ENCODE results near the gene PYDC2.
"Not testable (repeated sequence)": the region's sequence is repeated elsewhere in the genome, so short reads cannot be mapped to it uniquely, and the experiment has no call there.

The PYDC2 gene

GRCh38 chr3:191470080-191470479 lies 9.1 kb downstream of the PYDC2 start:
- Histone ChIP-seq H3K4me1 (ENCODE audit: insufficient read depth, low read length) (no peaks in the 10 kb centered on the region), H3K9me3 (ENCODE audit: insufficient read depth, low read depth, low read length) (no peaks in the 10 kb centered on the region), H3K4me3 (ENCODE audit: low read length) (no peak overlapping the region), H3K36me3 (ENCODE audit: insufficient read depth, low read length) (no peaks in the 10 kb centered on the region), H3K9ac (ENCODE audit: low read depth, low read length) (no peak overlapping the region), H3K27me3 (ENCODE audit: insufficient read depth, low read length) (no peaks in the 10 kb centered on the region), H3K27ac (ENCODE audit: low read depth, low read length) (no peak overlapping the region)

DNA sequence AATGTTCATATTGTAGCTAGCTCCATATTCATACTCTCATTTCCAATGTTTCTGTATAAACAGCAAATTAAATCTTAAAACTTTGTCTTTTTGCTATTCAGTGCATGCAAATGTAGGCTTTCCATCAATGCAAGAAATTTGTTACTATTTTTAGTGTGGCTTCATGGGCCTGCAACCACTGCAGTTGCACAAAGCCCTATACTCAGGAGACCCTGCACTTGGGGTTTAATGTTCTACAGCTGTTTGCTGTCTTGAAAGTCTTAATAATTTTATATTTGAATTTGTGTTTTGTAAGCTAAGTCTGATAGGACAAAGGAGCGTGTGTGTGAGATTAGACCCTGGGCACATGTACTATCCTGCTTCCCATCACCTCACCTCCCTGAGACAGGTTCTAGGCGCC lies 9.6 kb downstream of the PYDC2 start:
- Histone ChIP-seq H3K9ac (ENCODE audit: low read depth, low read length) (no peak overlapping the region), H3K27ac (ENCODE audit: low read depth, low read length) (no peak overlapping the region), H3K4me3 (ENCODE audit: low read length) (no peak overlapping the region), H3K36me3 (ENCODE audit: insufficient read depth, low read length) (no peaks in the 10 kb centered on the region), H3K9me3 (ENCODE audit: insufficient read depth, low read depth, low read length) (no peaks in the 10 kb centered on the region), H3K4me1 (ENCODE audit: insufficient read depth, low read length) (no peaks in the 10 kb centered on the region), H3K27me3 (ENCODE audit: insufficient read depth, low read length) (no peaks in the 10 kb centered on the region)
- 94% methylated on average over 2 of the region's 2 CpGs for WGBS

GRCh38 chr3:191473661-191474198 lies 12.8 kb downstream of the PYDC2 start:
- WGBS, result 93% methylated on average over 4 of the region's 4 CpGs
- no peak overlapping the region for H3K27ac ChIP-seq (ENCODE audit: low read depth, low read length)
- H3K9me3 ChIP-seq (ENCODE audit: insufficient read depth, low read depth, low read length), result no peaks in the 10 kb centered on the region
- H3K36me3 ChIP-seq (ENCODE audit: insufficient read depth, low read length), result no peaks in the 10 kb centered on the region
- no peaks in the 10 kb centered on the region for H3K27me3 ChIP-seq (ENCODE audit: insufficient read depth, low read length)
- no peak overlapping the region for H3K9ac ChIP-seq (ENCODE audit: low read depth, low read length)
- H3K4me1 ChIP-seq (ENCODE audit: insufficient read depth, low read length), result no peaks in the 10 kb centered on the region
- no peak overlapping the region for H3K4me3 ChIP-seq (ENCODE audit: low read length)

- no peaks in the 10 kb centered on the region for H3K4me1 ChIP-seq (ENCODE audit: insufficient read depth, low read length)
- no peaks in the 10 kb centered on the region for H3K27me3 ChIP-seq (ENCODE audit: insufficient read depth, low read length)
- H3K36me3 ChIP-seq (ENCODE audit: insufficient read depth, low read length), result no peaks in the 10 kb centered on the region
- H3K27ac ChIP-seq (ENCODE audit: low read depth, low read length), result no peak overlapping the region
- 87% methylated on average over 4 of the region's 4 CpGs for WGBS
- no peak overlapping the region for H3K9ac ChIP-seq (ENCODE audit: low read depth, low read length)
- no peak overlapping the region for H3K4me3 ChIP-seq (ENCODE audit: low read length)
- no peaks in the 10 kb centered on the region for H3K9me3 ChIP-seq (ENCODE audit: insufficient read depth, low read depth, low read length)
Measured at GRCh38 chr3:191476066-191476772, 15.3 kb downstream of the PYDC2 start.

DNA sequence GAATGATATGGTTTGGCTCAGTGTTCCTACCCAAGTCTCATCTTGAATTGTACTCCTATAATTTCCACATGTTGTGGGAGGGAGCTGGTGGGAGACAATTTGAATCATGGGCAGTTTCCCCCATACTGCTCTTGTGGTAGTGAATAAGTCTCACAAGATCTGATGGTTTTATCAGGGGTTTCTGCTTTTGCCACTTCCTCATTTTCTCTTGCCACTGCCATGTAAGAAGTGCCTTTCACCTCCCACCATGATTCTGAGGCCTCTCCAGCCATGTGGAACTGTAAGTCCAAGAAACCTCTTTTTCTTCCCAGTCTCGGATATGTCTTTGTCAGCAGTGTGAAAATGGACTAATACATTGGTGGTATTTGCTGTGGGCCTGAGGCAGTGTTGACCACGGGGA lies 23.0 kb downstream of the PYDC2 start:
- H3K36me3 ChIP-seq (ENCODE audit: insufficient read depth, low read length); H3K27ac ChIP-seq (ENCODE audit: low read depth, low read length); H3K4me1 ChIP-seq (ENCODE audit: insufficient read depth, low read length); H3K4me3 ChIP-seq (ENCODE audit: low read length); H3K9me3 ChIP-seq (ENCODE audit: insufficient read depth, low read depth, low read length); H3K9ac ChIP-seq (ENCODE audit: low read depth, low read length); H3K27me3 ChIP-seq (ENCODE audit: insufficient read depth, low read length): not testable (repeated sequence)
- 99% methylated on average over 2 of the region's 2 CpGs for WGBS

- 94% methylated on average over 3 of the region's 3 CpGs for WGBS
- Histone ChIP-seq H3K36me3 (ENCODE audit: insufficient read depth, low read length) (no peaks in the 10 kb centered on the region), H3K4me1 (ENCODE audit: insufficient read depth, low read length) (no peaks in the 10 kb centered on the region), H3K27ac (ENCODE audit: low read depth, low read length) (no peak overlapping the region), H3K9ac (ENCODE audit: low read depth, low read length) (no peak overlapping the region), H3K9me3 (ENCODE audit: insufficient read depth, low read depth, low read length) (no peaks in the 10 kb centered on the region), H3K4me3 (ENCODE audit: low read length) (no peak overlapping the region), H3K27me3 (ENCODE audit: insufficient read depth, low read length) (no peaks in the 10 kb centered on the region)
Measured at GRCh38 chr3:191484461-191484860, 23.5 kb downstream of the PYDC2 start.

DNA sequence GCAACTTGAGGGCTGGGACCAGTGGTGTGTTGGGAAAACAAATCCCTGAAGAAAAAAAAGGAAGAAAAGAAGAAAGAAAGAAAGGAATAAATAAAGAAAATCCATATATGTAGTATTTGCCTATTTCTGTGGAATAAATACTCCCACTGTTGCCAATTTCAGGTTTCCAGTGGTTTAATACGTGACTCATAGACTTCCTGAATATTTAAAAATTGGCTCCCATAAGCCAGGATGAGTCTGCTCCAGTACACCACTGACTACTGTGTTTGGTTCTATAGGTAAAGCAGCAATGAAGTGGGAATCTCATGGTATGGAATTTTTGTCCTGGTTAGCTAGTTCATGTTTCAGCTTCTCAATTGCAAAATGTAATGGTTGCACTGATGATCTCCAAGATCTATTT lies 31.6 kb downstream of the PYDC2 start:
- H3K36me3 ChIP-seq (ENCODE audit: insufficient read depth, low read length), result no peaks in the 10 kb centered on the region
- no peak overlapping the region for H3K27ac ChIP-seq (ENCODE audit: low read depth, low read length)
- no peaks in the 10 kb centered on the region for H3K9me3 ChIP-seq (ENCODE audit: insufficient read depth, low read depth, low read length)
- WGBS, result 100% methylated on average over 1 of the region's 1 CpG
- 0 out of 2 replicates have a peak, but pooled peaks cover 7% of the 10 kb centered on the region for H3K4me1 ChIP-seq (ENCODE audit: insufficient read depth, low read length)
- no peak overlapping the region for H3K9ac ChIP-seq (ENCODE audit: low read depth, low read length)
- no peak overlapping the region for H3K4me3 ChIP-seq (ENCODE audit: low read length)
- H3K27me3 ChIP-seq (ENCODE audit: insufficient read depth, low read length), result no peaks in the 10 kb centered on the region

DNA sequence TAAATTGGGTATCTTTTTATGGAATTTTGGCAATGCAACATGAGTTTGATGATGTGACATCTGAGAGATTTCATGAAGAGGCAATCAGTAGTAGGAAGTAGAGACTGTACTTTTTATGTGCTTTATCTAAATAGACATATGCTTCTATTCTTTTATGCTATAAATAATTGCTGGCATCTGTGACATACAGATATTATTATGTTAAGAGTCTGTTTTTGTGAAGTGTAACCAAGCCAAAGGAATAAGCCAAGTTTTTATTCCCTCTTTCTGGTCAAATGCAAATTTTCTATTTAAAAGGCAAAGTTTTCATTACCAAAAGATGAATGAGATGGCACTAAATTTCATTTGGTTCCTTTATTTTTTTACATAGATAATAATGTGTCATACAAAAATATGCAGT lies 32.4 kb downstream of the PYDC2 start:
- Histone ChIP-seq H3K27ac (ENCODE audit: low read depth, low read length) (no peak overlapping the region), H3K4me1 (ENCODE audit: insufficient read depth, low read length) (0 out of 2 replicates have a peak, but pooled peaks cover 7% of the 10 kb centered on the region), H3K36me3 (ENCODE audit: insufficient read depth, low read length) (no peaks in the 10 kb centered on the region), H3K4me3 (ENCODE audit: low read length) (no peak overlapping the region), H3K27me3 (ENCODE audit: insufficient read depth, low read length) (no peaks in the 10 kb centered on the region), H3K9me3 (ENCODE audit: insufficient read depth, low read depth, low read length) (no peaks in the 10 kb centered on the region), H3K9ac (ENCODE audit: low read depth, low read length) (no peak overlapping the region)

DNA sequence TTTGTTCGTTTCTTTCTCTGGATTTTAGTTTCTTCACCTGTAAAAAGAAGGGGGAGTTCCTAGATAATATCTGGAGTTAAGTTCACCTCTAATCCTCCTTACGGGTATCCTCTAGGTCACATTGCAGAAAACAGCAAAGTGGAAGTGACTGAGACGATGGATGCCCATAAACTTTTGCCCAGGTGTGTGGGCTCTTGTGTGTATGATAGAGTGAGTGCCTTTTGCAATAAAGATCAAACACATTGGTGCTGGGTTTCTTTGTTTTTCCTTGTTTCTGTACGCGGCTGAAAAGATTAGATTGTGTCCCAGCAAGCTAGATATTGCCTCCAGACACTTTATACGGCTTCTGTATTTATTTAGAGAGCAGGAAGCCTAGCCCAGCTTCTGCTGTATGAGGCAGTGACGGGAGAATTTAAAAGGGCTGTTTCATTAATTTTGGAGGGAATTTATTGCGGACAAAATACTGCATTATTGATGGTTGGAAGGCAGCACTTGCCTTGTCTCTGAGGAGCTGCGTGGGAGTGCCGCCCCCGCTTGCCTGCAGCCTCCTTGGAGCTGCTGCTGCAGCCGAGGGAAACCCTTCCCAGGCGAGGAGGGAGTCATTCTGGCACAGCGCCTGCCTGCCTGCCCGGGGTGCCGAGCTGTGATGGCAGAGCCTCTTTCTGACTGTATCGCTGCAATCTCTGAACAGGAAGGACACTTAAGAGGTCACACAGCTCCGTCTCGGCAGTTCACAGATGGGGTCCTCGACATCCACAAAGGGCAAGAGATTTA lies 38.5 kb downstream of the PYDC2 start:
- 0 out of 2 replicates have a peak, but pooled peaks cover 4% of the 10 kb centered on the region for H3K4me1 ChIP-seq (ENCODE audit: insufficient read depth, low read length)
- H3K27ac ChIP-seq (ENCODE audit: low read depth, low read length), result no peak overlapping the region
- no peaks in the 10 kb centered on the region for H3K36me3 ChIP-seq (ENCODE audit: insufficient read depth, low read length)
- 88% methylated on average over 20 of the region's 20 CpGs for WGBS
- no peak overlapping the region for H3K4me3 ChIP-seq (ENCODE audit: low read length)
- no peaks in the 10 kb centered on the region for H3K9me3 ChIP-seq (ENCODE audit: insufficient read depth, low read depth, low read length)
- no peaks in the 10 kb centered on the region for H3K27me3 ChIP-seq (ENCODE audit: insufficient read depth, low read length)
- H3K9ac ChIP-seq (ENCODE audit: low read depth, low read length), result no peak overlapping the region

- Histone ChIP-seq H3K4me3 (ENCODE audit: low read length) (no peak overlapping the region), H3K9ac (ENCODE audit: low read depth, low read length) (no peak overlapping the region), H3K27ac (ENCODE audit: low read depth, low read length) (no peak overlapping the region), H3K4me1 (ENCODE audit: insufficient read depth, low read length) (0 out of 2 replicates have a peak, but pooled peaks cover 4% of the 10 kb centered on the region), H3K9me3 (ENCODE audit: insufficient read depth, low read depth, low read length) (no peaks in the 10 kb centered on the region), H3K27me3 (ENCODE audit: insufficient read depth, low read length) (no peaks in the 10 kb centered on the region), H3K36me3 (ENCODE audit: insufficient read depth, low read length) (no peaks in the 10 kb centered on the region)
- 97% methylated on average over 3 of the region's 5 CpGs for WGBS
Measured at GRCh38 chr3:191500892-191501291, 39.9 kb downstream of the PYDC2 start.

- H3K4me1 ChIP-seq (ENCODE audit: insufficient read depth, low read length), result 0 out of 2 replicates have a peak, but pooled peaks cover 4% of the 10 kb centered on the region
- H3K27me3 ChIP-seq (ENCODE audit: insufficient read depth, low read length), result no peaks in the 10 kb centered on the region
- H3K9me3 ChIP-seq (ENCODE audit: insufficient read depth, low read depth, low read length), result no peaks in the 10 kb centered on the region
- H3K4me3 ChIP-seq (ENCODE audit: low read length), result no peak overlapping the region
- WGBS, result 86% methylated on average over 3 of the region's 3 CpGs
- H3K27ac ChIP-seq (ENCODE audit: low read depth, low read length), result no peak overlapping the region; the same call in 1 of the 2 replicates
- H3K36me3 ChIP-seq (ENCODE audit: insufficient read depth, low read length), result no peaks in the 10 kb centered on the region
- H3K9ac ChIP-seq (ENCODE audit: low read depth, low read length), result peak overlapping the region; percentile 25; the same call in 1 of the 2 replicates
Measured at GRCh38 chr3:191502583-191502982, 41.6 kb downstream of the PYDC2 start.

All from HUES64 (cell line).